NCI-H1930 (cell line): ENCODE data around the gene CDT1.

Source experiments
- DNase-seq, 2 experiments: peaks; one replicate each; lab custom pipeline; 2025; lab: John Stamatoyannopoulos, UW

The CDT1 gene

GRCh38 chr16:88804552-88805339, 1.2 kb downstream of the CDT1 start:
- no peak for DNase-seq

GRCh38 chr16:88805340-88805715, 1.7 kb downstream of the CDT1 start:
- DNase-seq, result no peak

GRCh38 chr16:88805887-88806393, 2.4 kb downstream of the CDT1 start:
- DNase-seq, result no peak

GRCh38 chr16:88806491-88807111, 3.0 kb downstream of the CDT1 start:
- DNase-seq, result no peak

GRCh38 chr16:88807142-88807625, 3.6 kb downstream of the CDT1 start:
- DNase-seq, result no peak

GRCh38 chr16:88807626-88808453, 4.3 kb downstream of the CDT1 start:
- DNase-seq, result no peak

- DNase-seq, result no peak
Measured at GRCh38 chr16:88809068-88809675, 5.6 kb downstream of the CDT1 start.

- no peak for DNase-seq
Measured at GRCh38 chr16:88809676-88810165, 6.1 kb downstream of the CDT1 start.

GRCh38 chr16:88810166-88810911, 6.8 kb downstream of the CDT1 start:
- DNase-seq, result no peak

GRCh38 chr16:88810912-88811768, 7.6 kb downstream of the CDT1 start:
- peak; percentile 49 to 72 for DNase-seq

- DNase-seq, result peak; percentile 41 to 76
Measured at GRCh38 chr16:88811769-88812512, 8.4 kb downstream of the CDT1 start, which contains the start of gene APRT. APRT (minus strand) TSS chr16:88811928; CDS start chr16:88811899, 29 bp downstream.

GRCh38 chr16:88812513-88813268, 9.1 kb downstream of the CDT1 start:
- DNase-seq, result no peak

GRCh38 chr16:88813269-88814143, 9.9 kb downstream of the CDT1 start:
- DNase-seq, result no peak

- DNase-seq, result no peak
Measured at GRCh38 chr16:88814144-88814502, 10.5 kb downstream of the CDT1 start.

GRCh38 chr16:88815227-88815626, 11.6 kb downstream of the CDT1 start:
- DNase-seq, result no peak

GRCh38 chr16:88815901-88816589, 12.5 kb downstream of the CDT1 start:
- DNase-seq, result peak in 1 of 2 experiments; percentile 4
